Osteocyte (in vitro differentiated cells): Measurements from ENCODE around the gene CDH4. TPM values are rescaled to one million over a fixed set of nuclear protein-coding genes. Genes with fewer than 3 reads are reported as not detected.

Experiments
- DNase-seq: peaks from one replicate; pipeline ENCODE4 v3.0.0; 2021; ENCODE audit warnings: mixed read lengths; ENCODE audit not compliant: unreplicated experiment; ENCODE audit errors: extremely low spot score
- H3K27ac Mint-ChIP-seq: one replicate; pipeline ENCODE4 v1.8.0; 2021; ENCODE audit warnings: mild to moderate bottlenecking, mixed read lengths; ENCODE audit not compliant: unreplicated experiment
- H3K27me3 Mint-ChIP-seq: one replicate; pipeline ENCODE4 v1.8.0; 2021; ENCODE audit warnings: mixed read lengths; ENCODE audit not compliant: unreplicated experiment
- H3K36me3 Mint-ChIP-seq: one replicate; pipeline ENCODE4 v1.8.0; 2021; ENCODE audit warnings: mixed read lengths; ENCODE audit not compliant: unreplicated experiment
- H3K4me1 Mint-ChIP-seq: one replicate; pipeline ENCODE4 v1.8.0; 2021; ENCODE audit warnings: mixed read lengths; ENCODE audit not compliant: unreplicated experiment
- H3K4me3 Mint-ChIP-seq: one replicate; pipeline ENCODE4 v1.8.0; 2021; ENCODE audit warnings: mild to moderate bottlenecking, moderate library complexity, mixed read lengths; ENCODE audit not compliant: unreplicated experiment
- H3K9me3 Mint-ChIP-seq: one replicate; pipeline ENCODE4 v1.8.0; 2021; ENCODE audit warnings: mixed read lengths; ENCODE audit not compliant: unreplicated experiment
- total RNA-seq: library from RNA; stranded (reverse); gene quantifications from 2 replicates; pipeline ENCODE4 v1.2.1, GENCODE V29; 2021
- TF ChIP-seq, protein P1 (sequence below): fragments of 200-600 bp; sonication (generic); IDR thresholded peaks from 2 replicates; pipeline ENCODE4 v1.5.0; 2021; ENCODE audit warnings: antibody characterized with exemption, mild to moderate bottlenecking, moderate library complexity

Gene CDH4
- total RNA-seq, 1 donor from 2014 or later: 1.3 TPM

DNA sequence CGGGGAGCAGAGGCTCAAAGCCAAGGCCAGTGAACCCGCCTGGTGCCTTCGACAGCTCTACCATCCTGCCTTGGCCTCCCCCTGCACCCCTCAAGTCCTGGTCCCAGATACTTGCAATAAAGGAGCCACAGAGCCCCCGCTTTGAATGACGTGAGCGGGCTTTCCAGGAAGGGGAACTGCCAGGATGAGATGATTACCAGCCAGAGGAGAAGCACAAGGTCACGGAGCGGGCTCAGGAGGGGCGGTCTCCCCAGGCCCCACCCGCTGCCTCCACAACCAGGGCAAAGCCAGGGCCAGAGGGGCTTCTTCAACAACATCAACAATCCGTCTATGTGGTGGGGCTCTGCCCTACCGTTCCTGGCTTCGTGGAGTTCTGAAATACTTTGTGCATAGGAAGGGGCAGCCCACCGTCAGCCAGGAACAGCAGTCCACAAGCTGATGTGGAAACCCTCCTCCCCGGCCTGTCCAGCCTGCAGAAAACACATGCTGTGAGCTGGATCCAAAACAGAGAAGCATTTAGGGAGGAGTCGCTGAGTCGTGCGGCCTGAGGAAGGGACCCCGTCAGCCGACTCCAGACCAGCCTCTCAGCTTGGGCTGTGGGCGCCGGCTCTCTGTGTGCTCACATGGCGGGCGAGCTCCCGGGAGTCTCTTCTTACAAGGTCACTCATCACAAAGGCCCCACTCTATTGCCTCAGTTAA, 392.5 kb downstream of the CDH4 start:
- DNase-seq: no peak
- Mint-ChIP-seq H3K4me1 (no peaks in the 10 kb centered on the region), H3K27me3 (peaks cover 11% of the 10 kb centered on the region), H3K4me3 (no peak overlapping the region), H3K27ac (no peak overlapping the region), H3K9me3 (no peaks in the 10 kb centered on the region), H3K36me3 (no peaks in the 10 kb centered on the region)
- TF ChIP-seq, protein P1, sequence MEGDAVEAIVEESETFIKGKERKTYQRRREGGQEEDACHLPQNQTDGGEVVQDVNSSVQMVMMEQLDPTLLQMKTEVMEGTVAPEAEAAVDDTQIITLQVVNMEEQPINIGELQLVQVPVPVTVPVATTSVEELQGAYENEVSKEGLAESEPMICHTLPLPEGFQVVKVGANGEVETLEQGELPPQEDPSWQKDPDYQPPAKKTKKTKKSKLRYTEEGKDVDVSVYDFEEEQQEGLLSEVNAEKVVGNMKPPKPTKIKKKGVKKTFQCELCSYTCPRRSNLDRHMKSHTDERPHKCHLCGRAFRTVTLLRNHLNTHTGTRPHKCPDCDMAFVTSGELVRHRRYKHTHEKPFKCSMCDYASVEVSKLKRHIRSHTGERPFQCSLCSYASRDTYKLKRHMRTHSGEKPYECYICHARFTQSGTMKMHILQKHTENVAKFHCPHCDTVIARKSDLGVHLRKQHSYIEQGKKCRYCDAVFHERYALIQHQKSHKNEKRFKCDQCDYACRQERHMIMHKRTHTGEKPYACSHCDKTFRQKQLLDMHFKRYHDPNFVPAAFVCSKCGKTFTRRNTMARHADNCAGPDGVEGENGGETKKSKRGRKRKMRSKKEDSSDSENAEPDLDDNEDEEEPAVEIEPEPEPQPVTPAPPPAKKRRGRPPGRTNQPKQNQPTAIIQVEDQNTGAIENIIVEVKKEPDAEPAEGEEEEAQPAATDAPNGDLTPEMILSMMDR: no peak

GRCh38 chr20:61645732-61646131, 393.7 kb downstream of the CDH4 start:
- no peaks in the 10 kb centered on the region for H3K36me3 Mint-ChIP-seq
- no peak overlapping the region for H3K4me3 Mint-ChIP-seq
- peaks cover 13% of the 10 kb centered on the region for H3K27me3 Mint-ChIP-seq
- no peaks in the 10 kb centered on the region for H3K9me3 Mint-ChIP-seq
- H3K27ac Mint-ChIP-seq: no peak overlapping the region
- H3K4me1 Mint-ChIP-seq: no peaks in the 10 kb centered on the region
- TF ChIP-seq, protein P1: no peak
- no peak for DNase-seq

- TF ChIP-seq, protein P1: no peak
- DNase-seq: no peak
- peaks cover 13% of the 10 kb centered on the region for H3K27me3 Mint-ChIP-seq
- H3K4me1 Mint-ChIP-seq: no peaks in the 10 kb centered on the region
- no peaks in the 10 kb centered on the region for H3K36me3 Mint-ChIP-seq
- no peak overlapping the region for H3K27ac Mint-ChIP-seq
- no peak overlapping the region for H3K4me3 Mint-ChIP-seq
- H3K9me3 Mint-ChIP-seq: no peaks in the 10 kb centered on the region
Measured at GRCh38 chr20:61646453-61646852, 394.4 kb downstream of the CDH4 start.

DNA sequence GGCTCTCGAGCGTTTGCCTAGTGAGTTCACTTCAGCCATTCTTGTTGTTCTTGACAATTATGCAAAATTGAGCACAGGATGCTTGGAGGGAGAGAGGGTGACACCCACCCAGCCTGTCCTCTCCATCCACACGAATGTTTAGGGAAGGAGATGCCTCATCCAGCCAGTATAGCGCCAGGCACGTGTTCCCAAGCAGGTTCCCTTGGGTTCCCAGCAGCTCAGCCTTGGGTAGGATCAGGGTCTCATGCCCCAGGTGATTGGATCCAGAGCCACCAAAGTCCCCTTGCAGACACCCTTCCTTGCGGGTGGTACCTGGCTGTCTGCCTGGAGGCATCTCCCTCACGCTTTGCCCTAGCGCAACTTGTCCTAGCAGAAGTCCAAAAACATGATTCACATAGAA, 394.9 kb downstream of the CDH4 start:
- Mint-ChIP-seq H3K27ac (no peak overlapping the region), H3K27me3 (peaks cover 13% of the 10 kb centered on the region), H3K4me1 (no peaks in the 10 kb centered on the region), H3K36me3 (no peaks in the 10 kb centered on the region), H3K9me3 (no peaks in the 10 kb centered on the region), H3K4me3 (no peak overlapping the region)
- TF ChIP-seq, protein P1: no peak
- DNase-seq: no peak

- DNase-seq: no peak
- Mint-ChIP-seq H3K36me3 (no peaks in the 10 kb centered on the region), H3K9me3 (no peaks in the 10 kb centered on the region), H3K4me3 (no peak overlapping the region), H3K27ac (no peak overlapping the region), H3K4me1 (no peaks in the 10 kb centered on the region), H3K27me3 (peaks cover 13% of the 10 kb centered on the region)
- TF ChIP-seq, protein P1: no peak
Measured at GRCh38 chr20:61647702-61648101, 395.6 kb downstream of the CDH4 start.
